ENCODE results near the gene NAV2.

GRCh38 chr11:20158597-20159257 lies 446.1 kb downstream of the NAV2 start:
- no peak for TF ChIP-seq CTCF (IDR thresholded peaks at IDR 0.05 in 8 of 11, conservative IDR thresholded peaks at IDR 0.05 in 3 of 11)
- TF ChIP-seq POLR2A (IDR thresholded peaks at IDR 0.05) = no peak
- no peak for TF ChIP-seq POLR2AphosphoS5 (IDR thresholded peaks at IDR 0.05)
